NCI-H1436 treated with DMSO at 0.1 percent for 48 hours (cell line): ENCODE data around the gene SIPA1L2.

Source experiments
- DNase-seq: peaks from one replicate; lab custom pipeline; 2025; lab: John Stamatoyannopoulos, UW

The SIPA1L2 gene, protein sequence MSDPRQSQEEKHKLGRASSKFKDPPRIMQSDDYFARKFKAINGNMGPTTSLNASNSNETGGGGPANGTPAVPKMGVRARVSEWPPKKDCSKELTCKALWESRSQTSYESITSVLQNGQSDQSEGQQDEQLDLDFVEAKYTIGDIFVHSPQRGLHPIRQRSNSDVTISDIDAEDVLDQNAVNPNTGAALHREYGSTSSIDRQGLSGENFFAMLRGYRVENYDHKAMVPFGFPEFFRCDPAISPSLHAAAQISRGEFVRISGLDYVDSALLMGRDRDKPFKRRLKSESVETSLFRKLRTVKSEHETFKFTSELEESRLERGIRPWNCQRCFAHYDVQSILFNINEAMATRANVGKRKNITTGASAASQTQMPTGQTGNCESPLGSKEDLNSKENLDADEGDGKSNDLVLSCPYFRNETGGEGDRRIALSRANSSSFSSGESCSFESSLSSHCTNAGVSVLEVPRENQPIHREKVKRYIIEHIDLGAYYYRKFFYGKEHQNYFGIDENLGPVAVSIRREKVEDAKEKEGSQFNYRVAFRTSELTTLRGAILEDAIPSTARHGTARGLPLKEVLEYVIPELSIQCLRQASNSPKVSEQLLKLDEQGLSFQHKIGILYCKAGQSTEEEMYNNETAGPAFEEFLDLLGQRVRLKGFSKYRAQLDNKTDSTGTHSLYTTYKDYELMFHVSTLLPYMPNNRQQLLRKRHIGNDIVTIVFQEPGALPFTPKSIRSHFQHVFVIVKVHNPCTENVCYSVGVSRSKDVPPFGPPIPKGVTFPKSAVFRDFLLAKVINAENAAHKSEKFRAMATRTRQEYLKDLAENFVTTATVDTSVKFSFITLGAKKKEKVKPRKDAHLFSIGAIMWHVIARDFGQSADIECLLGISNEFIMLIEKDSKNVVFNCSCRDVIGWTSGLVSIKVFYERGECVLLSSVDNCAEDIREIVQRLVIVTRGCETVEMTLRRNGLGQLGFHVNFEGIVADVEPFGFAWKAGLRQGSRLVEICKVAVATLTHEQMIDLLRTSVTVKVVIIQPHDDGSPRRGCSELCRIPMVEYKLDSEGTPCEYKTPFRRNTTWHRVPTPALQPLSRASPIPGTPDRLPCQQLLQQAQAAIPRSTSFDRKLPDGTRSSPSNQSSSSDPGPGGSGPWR (N-terminal part only)

DNA sequence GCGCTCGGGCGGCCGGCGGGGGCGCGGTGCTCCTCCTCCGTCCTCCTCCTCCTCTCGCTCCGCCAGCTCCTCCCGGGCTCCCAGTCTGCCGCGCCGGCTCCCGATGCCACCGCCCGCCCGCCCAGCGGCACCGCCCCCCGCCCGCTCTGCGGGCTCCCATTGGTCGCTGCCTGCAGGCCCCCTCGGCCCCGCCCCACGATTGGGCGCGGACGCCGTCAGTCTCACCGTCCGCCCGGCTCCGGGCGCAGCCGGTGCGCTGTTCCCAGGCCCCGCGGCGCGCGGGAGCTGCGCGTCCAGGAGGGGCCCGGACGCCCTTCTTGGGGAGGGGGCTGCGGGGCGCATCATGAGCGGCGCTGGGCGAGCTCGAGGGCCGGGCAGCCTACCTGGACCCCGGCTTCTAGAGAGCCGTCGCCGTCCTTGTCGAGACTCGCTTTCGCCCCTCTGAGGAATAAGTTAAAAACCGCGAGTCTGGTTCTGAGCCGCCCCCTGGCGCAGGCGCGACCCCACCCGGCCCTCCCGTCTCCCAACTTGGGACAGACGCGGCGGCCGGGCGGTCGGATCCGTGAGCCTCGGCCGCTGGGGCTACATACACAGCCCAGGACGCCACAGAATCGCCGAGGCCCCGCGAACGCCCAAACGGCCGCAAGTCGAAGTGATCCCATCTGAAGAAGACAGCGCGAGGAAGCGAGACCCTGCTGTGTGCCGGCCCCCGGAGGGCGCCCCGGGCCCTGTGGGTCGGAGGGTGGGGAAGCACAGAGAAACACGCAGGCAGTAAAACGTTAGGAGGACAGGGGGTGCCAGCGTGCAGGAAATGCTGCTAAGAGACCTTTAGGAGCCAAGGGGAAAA lies at the start of gene SIPA1L2:
Gene SIPA1L2, minus strand, starts transcription at position 87 of the 847 bp plus-strand sequence. CDS start 114,794 bp downstream, outside the sequence.
- peak; percentile 84 for DNase-seq

DNA sequence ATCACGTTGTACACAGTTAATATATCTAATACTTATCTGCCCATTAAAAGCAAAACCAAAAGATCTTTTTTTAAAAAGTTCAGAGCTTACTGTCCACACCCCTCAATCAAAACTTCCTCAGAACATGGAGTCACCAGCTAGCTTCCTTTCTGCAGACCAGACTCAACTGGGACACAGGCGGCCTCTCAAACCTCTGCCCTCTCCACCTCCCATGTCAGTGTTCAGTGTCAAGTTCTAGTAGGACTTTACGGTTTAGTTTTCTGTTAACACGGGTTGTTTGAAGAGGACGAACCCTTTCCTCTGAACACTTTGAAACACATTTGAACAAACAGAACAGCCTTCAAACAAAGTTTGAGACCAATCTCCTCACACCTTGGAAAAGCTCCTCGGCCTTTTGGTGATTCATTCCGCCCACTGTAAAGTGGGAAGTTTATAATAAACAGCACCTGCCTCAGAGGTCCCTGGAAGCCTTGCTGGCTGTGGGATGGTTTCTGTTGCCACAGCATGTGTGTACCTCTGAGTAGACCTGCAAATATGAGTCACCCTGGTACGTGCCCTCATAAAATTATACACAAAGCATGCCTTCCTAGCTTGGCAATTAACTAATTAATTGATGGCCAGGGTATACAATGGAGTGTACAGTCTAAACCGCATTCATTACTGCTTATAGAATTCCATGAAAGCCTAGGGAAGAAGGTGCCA lies 48.4 kb upstream of the SIPA1L2 start:
- no peak for DNase-seq

DNA sequence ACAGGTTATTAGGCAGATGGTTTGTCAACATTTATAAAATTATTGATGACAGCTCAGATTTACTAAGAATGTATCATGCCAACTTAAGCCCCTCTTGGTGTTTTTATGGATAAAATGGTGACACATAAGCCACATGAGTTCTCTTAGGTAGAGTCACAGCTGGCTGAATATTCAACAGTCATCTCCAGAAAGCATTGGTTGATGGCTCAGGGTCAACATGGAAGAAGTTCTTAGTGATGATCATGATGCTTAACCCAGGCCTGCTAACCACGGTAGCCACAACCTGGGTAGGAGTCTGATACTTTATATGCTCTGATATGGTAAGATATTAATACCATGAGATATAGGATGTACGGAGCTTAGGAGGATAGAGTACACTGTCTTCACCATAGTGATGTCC lies 46.4 kb upstream of the SIPA1L2 start:
- DNase-seq, result no peak

DNA sequence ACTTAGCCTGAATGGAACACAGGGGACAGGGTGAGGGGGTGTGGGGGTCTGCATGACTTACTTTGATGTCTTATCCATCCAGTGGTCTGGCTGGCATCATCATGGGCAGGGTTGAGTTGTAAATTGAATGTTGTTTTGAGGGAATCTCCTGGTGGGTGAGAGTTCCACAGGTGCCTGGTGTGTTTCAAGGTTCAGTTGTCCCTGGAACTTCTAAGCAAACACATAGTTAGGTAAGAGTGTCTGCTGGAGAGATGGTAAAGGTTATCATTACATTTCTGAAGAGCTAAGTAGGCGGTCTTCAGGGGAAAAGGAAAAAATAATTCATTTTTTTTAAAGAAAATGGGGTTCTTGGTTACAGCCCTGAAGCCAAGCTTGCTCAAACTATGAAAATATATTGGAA lies 46.0 kb upstream of the SIPA1L2 start:
- no peak for DNase-seq

DNA sequence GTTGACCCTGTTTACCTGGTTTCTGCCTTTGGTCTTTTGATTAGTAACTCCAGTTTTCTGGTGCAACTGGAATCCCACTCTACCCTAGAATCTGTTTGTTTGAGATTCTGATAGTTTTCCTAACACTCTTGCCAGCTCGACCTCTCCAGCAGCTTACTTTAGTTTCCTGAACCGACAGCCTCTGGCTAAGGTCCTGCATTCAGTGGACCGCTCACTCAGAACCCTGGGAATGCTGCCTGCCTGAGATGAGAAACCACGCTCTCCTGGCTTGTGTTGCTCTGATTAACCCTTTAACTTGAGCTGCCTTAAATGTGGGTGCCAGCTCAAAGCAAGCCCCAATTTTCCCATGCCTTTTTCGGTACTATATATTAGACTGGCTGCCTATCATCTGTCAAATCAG lies 45.3 kb upstream of the SIPA1L2 start:
- DNase-seq, result no peak

DNA sequence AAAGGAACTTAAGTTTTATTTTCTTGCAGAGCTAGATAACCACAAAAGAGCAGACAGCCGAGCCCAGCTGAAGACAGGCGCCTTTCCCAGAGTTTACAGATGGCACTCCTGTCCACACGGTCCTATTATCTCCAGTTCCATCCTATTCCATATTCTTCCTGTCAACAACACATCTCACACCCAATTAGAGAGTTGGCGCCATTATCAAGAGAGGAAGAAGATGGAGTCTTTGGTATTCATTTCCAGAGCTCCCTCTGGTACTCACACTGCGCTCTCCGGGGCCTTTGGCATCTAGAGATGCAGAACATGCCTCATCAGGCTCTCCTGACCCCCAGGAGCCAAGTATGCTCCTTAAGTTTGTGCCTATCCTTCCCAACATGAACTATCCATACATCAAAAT lies 43.3 kb upstream of the SIPA1L2 start:
- no peak for DNase-seq

DNA sequence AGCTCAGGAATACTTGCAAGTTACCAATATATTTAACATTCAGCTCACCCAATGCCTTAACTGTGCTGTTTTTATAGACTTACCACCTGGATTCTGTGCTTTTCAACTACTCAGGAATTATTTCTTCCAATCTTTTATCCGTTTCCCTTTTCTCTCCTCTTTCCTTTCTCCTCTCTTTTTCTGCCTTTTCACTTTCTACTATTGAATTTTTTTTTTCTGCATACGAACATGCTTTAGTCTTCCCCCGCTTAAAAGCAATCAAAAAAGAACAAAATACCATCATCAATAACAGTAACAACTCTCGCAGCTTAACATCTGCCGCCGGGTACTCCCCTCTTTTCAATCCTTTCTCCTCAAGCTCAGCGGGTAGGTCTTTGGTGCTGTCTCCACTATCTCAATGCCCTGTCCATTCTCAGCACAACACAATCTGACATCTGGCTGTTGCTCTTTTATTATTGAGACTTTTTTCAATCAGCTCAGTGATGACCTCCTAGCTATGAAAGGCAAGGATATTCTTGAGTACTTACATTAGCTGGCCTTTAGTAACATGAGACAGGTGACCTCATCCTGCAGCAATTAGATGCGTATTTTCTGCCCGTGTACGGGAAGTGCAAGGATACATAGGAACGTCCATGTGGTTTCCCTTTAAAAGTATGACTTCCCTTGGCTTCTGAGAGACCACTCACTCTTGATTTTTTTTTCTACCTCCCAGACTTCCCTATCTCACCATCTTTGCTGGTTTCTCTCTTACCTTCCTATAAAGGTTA lies 40.2 kb upstream of the SIPA1L2 start:
- DNase-seq, result no peak

DNA sequence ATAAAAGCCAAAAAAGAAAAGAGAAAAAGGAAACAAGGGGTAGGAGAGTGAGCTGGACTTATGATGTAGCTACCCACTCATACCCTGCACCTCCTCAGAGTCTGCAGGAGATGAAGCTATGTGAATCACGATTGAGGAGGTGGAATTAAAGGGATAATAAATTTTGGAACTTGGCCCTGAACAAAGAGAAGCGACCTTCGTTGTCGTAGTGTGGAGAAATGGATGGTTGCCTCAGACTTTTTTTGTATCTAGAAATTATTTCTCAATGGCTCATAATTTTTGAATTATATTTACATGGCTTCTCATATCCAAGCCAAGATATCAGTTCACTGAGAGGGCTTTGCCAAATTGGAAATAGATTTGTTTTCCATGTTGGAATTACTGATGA lies 37.8 kb upstream of the SIPA1L2 start:
- no peak for DNase-seq

DNA sequence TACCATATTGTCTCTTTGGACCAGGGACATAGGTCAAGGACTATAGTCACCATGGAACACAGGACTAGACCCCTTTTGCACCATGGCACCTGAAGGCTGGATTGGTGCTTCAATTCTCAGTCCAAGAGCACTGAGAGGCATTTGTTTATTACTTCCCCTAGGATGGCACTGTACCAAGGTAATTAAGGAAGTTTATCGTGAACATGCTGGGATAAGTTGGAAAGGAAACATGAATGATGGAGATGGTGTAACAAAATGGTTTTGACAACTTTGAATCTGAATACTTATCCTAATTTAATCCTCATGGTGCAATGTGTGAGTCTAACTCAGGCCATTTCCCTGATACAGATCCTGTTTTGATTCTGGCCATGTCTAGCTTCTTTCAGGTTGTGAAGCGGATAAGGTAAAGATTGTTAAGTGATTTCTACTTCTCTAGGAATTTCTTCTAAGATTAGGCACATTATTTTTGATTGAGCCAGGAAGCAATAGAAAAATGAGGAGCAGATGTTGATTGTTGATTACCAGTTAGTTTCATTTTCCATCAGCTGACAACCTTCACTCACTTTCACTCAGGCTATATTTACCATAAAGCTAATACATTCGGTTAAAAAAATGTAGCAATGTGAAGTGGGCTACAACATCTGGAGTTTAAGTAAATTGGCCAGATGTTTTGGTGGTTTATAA lies 37.3 kb upstream of the SIPA1L2 start:
- DNase-seq, result no peak

DNA sequence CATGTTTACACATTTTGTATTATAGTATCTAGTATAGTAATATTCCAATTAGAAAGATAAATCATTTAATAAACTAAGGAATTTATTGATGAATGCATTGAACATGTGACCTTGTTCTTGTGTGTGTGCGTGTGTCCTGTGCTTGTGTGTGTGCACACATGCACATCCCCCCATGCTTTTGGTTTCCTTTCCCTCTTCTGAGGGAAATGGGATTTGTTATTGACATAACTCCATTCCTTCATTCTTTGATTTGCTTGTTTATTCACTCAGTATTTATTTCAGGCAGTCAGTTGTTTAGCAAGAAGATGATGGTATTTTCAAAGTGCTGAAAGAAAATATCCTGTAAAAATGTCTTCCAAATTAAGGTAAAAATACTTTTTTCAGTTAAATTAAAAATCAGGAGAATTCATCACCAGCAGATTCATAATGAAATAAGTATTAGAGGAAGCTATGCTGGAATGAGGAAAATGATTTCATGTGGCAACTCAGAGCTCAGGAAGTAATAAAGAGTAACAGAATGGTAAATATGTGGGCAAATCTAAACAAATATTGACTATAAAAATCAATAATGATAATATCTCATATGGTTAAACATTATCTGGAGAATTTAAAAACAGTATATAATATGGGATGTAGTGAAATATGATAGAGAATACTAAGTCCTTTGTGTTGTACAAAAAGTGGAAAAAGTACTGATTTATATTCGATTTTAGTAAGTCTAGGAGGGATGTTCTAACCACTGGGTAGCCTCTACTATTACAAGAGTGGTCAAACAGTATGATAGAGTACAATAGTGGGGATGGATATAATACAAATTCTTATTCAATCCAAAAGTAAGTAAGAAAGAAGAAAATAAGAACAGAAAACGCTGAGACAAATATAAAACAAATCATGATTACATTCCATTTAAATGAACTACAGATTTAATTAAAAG lies 35.2 kb upstream of the SIPA1L2 start:
- no peak for DNase-seq

DNA sequence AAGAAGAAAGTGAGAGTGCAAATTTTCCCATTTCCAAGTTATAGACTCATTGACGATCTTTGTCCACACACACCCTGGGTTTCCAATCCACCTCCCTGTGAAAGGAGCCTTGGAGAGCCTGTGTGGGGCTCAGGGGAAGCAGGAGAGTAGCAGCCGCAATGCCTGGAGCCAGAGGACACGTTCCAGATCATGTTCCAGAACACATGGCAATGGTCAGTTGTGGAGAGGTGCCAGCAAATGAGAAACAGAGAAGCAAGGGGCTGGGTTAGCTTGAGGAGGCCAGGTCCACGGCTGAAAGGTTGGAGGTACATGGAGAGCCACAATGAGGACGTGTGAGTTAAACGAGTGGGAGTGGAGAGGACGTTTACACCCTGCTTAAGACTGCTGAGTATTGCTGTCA lies 33.0 kb upstream of the SIPA1L2 start:
- DNase-seq, result no peak

DNA sequence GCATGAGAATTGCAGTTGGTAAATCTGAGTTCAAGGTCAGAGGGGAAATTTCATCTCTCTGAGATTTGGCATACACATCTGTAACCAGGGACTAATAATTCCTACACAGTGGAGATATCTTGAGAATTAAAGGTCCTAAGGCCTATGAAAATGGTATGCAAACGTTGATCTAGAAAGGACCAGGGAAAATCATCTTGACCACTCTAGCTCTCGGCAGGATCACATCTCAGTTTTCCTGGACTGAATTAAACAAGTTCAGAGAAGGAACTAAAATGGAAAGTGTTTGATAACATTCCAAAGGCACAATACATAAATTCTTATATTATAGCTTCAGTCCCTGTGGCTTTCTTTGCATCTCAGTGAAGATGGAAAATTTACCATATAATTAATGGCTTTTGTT lies 28.5 kb upstream of the SIPA1L2 start:
- no peak for DNase-seq

DNA sequence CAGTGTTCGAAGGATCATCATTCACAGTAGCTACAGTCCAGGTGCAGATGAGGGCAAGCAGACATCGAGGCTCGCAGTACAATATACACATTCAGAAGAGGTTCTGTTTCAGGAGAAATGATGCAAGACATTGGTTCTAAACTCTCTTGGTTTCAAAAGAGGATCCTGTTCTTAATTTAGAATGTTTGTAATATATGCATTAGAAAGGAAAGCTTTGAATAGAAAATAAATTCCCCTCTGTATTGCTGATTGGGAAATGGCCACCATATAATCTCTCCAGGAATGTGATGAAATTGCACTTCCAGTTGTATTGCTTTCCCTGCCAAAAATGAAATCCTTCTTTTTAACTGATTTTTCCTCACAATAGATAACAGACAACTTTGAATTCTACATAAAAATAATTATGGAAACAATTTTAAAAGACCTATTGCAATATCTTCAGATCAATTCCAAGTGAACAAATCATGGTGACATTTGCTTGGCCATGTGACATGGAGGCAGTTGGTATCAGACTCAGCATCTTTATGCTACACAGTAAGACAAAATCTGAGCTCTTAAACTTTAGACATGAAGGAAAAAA lies 27.6 kb upstream of the SIPA1L2 start:
- DNase-seq, result no peak

DNA sequence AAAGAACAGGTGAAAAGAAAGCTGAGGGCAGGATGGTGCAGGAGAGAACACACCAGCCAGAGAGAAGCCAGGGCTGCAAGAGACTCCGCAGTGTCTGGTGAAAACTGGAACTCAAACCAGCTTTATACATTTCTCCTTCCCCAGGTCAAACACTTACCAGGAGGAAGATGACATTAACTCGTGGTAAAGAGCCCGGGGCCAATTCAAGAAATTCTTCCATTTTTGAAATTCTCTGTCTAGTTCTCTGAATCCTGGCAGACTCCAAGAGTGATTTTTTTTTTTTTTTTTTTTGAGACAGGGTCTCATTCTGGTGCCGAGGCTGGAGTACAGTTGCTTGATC lies 25.8 kb upstream of the SIPA1L2 start:
- no peak for DNase-seq

DNA sequence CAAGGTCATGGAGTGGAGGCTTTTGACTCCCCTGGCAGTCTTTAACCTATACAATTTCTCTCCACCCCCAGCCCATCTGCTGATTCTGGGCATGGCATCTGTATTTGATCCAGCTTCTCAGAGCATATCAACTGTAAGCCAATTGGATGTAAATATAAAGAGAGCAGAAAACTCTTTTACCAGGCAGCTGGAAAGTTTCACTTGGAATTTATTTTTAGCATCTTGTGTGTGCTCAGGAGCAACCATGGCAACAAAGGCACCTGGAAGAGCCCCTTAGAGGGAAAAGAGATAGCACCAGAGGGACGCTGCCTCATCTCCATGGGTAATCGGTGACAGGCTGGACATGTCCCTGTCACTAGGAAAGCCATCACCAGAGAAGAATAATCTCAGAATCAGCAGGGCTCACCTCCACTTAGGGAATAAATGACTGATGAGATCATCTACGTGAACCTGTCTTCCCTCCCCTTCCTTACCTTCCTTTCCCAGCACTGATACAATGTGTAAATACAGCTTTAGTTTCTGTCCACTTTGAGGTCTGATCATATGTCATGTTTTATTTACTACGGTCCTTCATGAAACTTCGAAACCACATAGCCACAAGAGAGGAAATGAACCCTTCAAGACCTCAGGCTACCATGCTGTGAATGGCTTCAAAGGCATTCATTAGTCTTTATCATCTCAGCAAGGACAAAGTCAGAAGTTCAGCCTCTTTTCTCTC lies 25.3 kb upstream of the SIPA1L2 start:
- no peak for DNase-seq

DNA sequence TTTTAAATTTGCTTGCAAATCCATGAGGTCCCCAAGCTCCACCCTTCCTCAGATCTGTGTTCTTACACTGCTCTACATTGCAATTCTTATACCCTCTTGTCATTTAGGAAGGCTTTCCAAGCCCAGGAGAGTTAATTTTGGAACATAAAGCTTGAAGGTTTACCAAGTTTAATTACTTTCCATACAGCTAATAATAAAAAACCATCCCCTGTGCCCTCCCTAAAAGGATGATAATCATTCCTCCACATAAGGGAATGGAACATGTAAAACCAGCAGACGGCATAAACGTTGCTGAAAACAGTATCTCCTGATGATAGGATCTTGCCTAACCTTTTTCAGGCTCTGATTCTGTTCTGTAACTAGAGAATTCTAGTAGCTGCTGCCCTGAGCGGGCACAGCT lies 23.9 kb upstream of the SIPA1L2 start:
- DNase-seq, result no peak

DNA sequence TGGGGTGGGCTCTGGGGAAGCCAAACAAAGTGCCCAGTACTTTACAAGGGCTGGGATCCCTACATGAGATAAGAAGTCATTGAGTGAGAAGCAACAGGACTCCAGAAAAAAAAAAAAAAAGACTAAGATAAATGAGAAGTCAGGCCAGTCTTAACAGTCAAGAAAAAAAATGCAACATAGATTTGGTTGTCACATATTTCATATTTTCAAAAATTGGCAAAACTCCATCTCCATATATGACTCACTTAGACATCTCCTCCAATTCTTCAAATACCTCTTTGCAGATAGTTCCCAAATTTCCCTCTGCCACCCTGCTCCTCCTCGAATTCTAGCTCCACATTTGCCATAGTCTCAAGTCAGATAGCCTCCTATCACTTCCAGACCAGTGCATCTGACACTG lies 20.9 kb upstream of the SIPA1L2 start:
- DNase-seq, result no peak

DNA sequence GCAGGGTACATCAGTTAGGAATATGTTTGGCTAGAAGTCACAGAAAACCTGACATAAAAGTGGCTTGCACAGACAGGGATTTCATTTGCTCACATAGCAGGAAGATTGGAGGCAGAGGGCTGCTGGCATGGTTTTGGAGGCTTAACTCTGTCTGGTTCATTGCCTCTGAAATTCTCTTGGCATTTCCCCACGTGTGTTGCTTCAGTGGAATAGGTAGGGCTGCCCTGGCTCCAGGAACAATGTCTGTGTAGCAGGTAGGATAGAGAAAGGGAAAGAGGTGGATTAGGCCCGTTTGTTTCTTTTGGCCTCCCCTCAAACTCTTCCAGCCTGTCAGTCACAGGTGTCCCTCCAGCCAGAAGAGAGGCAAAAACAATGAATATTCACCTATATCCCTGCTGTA lies 20.5 kb upstream of the SIPA1L2 start:
- DNase-seq, result no peak
